GM20000 (cell line): ENCODE data around the gene RILPL2.
A peak's percentile ranks its signal among the peaks of the same experiment; 100 is the strongest.

Experiments used
- DNase-seq: peaks from one replicate; pipeline ENCODE4 v3.0.0; 2012; ENCODE audit warnings: low spot score
- CTCF ChIP-seq: IDR thresholded peaks from 2 replicates; pipeline ENCODE4 v1.5.1; 2012; ENCODE audit warnings: mild to moderate bottlenecking, control low read depth; ENCODE audit errors: extremely low read depth, missing control alignments

The RILPL2 gene

GRCh38 chr12:123478069-123478468 lies 41.6 kb upstream of the RILPL2 start:
- TF ChIP-seq CTCF: no peak
- no peak for DNase-seq

GRCh38 chr12:123475246-123475703 lies 38.8 kb upstream of the RILPL2 start:
- DNase-seq: no peak
- TF ChIP-seq CTCF: no peak

GRCh38 chr12:123474485-123475245 lies 38.2 kb upstream of the RILPL2 start:
- no peak for DNase-seq
- TF ChIP-seq CTCF: no peak

GRCh38 chr12:123472438-123472849 lies 36.0 kb upstream of the RILPL2 start:
- TF ChIP-seq CTCF: no peak
- no peak for DNase-seq

- no peak for DNase-seq
- no peak for TF ChIP-seq CTCF
Measured at GRCh38 chr12:123471374-123472068, 35.0 kb upstream of the RILPL2 start.

- no peak for DNase-seq
- TF ChIP-seq CTCF: no peak
Measured at GRCh38 chr12:123469978-123470377, 33.5 kb upstream of the RILPL2 start.

GRCh38 chr12:123468786-123469185 lies 32.3 kb upstream of the RILPL2 start:
- peak; percentile 35 for TF ChIP-seq CTCF
- peak; percentile 68 for DNase-seq
